Adrenal gland (tissue), 19 donors: ENCODE results near the gene LRIF1. TPM values are rescaled to one million over a fixed set of nuclear protein-coding genes. Genes with fewer than 3 reads are reported as not detected.
A peak's percentile ranks its signal among the peaks of the same experiment; 100 is the strongest.
"Not testable (repeated sequence)": the region's sequence is repeated elsewhere in the genome, so short reads cannot be mapped to it uniquely, and the experiment has no call there.

Experiments
- DNase-seq, 7 donors: peaks; one replicate each; pipeline ENCODE4 v3.0.0-alpha.2; 2019 to 2020
- H3K27ac ChIP-seq, 5 donors: fragments of 200-600 bp; sonication (generic) in 4 of 5; 1 replicate in 3 of 5; 2 replicates in 2 of 5; pipeline versions ENCODE4 v1.5.1 to v1.8.0; 2016 to 2020; ENCODE audit warnings: mild to moderate bottlenecking in 1 of 5
- H3K27me3 ChIP-seq: fragments of 200-600 bp; 2 replicates; pipeline ENCODE4 v1.8.0; 2021
- H3K36me3 ChIP-seq, 2 donors: fragments of 200-600 bp; replicated peaks in 1 of 2; 1 replicate in 1 of 2; 2 replicates in 1 of 2; pipeline versions ENCODE4 v1.5.1 to v1.8.0; 2018 to 2022
- H3K4me1 ChIP-seq, 2 donors: fragments of 200-600 bp; replicated peaks in 1 of 2; 1 replicate in 1 of 2; 2 replicates in 1 of 2; pipeline versions ENCODE4 v1.5.1 to v1.8.0; 2018 to 2021
- H3K4me3 ChIP-seq, 4 donors: fragments of 200-600 bp; sonication (generic) in 3 of 4; one replicate each; pipeline ENCODE4 v1.5.1; 2016 to 2018
- H3K9me3 ChIP-seq, 3 donors: fragments of 200-600 bp; sonication (generic) in 1 of 3; replicated peaks in 1 of 3; 1 replicate in 2 of 3; 2 replicates in 1 of 3; pipeline versions ENCODE4 v1.5.1 to v1.8.0; 2016 to 2021
- POLR2A ChIP-seq, 2 donors: fragments of 450-650 bp; IDR thresholded peaks; one replicate each; pipeline ENCODE4 v1.6.1; 2017; ENCODE audit warnings: antibody characterized with exemption in 2 of 2, mild to moderate bottlenecking in 2 of 2, moderate library complexity in 1 of 2
- WGBS, 4 donors: extraction: QIAGEN DNeasy Blood & Tissue Kit in 2 of 4; methylation state at CpG; one replicate each; pipeline versions ENCODE4 v1.1.5 to v1.1.7; 2013 to 2017; 5-methylcytosine and 5-hydroxymethylcytosine counted together
- intact Hi-C, 2 donors: fragments of 100-400 bp; cut with DNase I; formaldehyde crosslinking; loops; one replicate each; pipeline versions ENCODE4 v1.14.1 to v1.15.0; 2022 to 2023
- long read RNA-seq, 10 donors: library from polyadenylated mRNA in 3 of 10; unstranded in 2 of 10; stranded (forward) in 1 of 10; transcript quantifications; one replicate each; pipeline ENCODE4 v2.0.0 and lab custom pipeline, GENCODE V29; 2021 to 2026
- polyA plus RNA-seq, 3 donors: library from polyadenylated mRNA; stranded (reverse); fragments of 200-250 nt in 2 of 3; fragments of 350-450 nt in 1 of 3; fragmentation: Illumina TruSeq in 1 of 3; extraction: RNeasy Lipid Tissue Mini Kit (QIAGEN cat#74804) in 1 of 3; gene quantifications; one replicate each; pipeline ENCODE4 v1.2.3, GENCODE V29; 2013 to 2014
- total RNA-seq, 9 donors: library from RNA; depleted of rRNA in 4 of 9; stranded (reverse); fragments of >200 nt in 4 of 9; fragments of 120-200 nt in 1 of 9; fragmentation: NEBNext Ultra II Directional in 1 of 9; extraction: Animal tissue kit (Norgen Biotek cat#: 25700) in 1 of 9; gene quantifications; one replicate each; pipeline versions ENCODE4 v1.1.0 to v1.2.4, GENCODE V29; 2013 to 2023
- TF ChIP-seq, protein P1 (sequence below), 6 experiments: fragments of 450-650 bp in 4 of 6; fragments of 200-600 bp in 2 of 6; sonication (generic) in 1 of 6; IDR thresholded peaks; 1 replicate in 5 of 6; 2 replicates in 1 of 6; pipeline versions ENCODE4 v1.5.1 to v1.8.0; 2016 to 2021; ENCODE audit warnings: antibody characterized with exemption in 6 of 6, mild to moderate bottlenecking in 2 of 6, moderate library complexity in 1 of 6
- donor health status: healthy with polysubstance abuse.
- donor health status: Bipolar disorder and iron deficiency.
- donor health status: DM: yes; HTN: yes; CAD: no.
- donor health status: DM: no; HTN: no; CAD: no.
- donor health status: DM: no; HTN: no; CAD: no.
- donor health status: DM: yes; HTN: yes; CAD: no.

LRIF1 gene, protein sequence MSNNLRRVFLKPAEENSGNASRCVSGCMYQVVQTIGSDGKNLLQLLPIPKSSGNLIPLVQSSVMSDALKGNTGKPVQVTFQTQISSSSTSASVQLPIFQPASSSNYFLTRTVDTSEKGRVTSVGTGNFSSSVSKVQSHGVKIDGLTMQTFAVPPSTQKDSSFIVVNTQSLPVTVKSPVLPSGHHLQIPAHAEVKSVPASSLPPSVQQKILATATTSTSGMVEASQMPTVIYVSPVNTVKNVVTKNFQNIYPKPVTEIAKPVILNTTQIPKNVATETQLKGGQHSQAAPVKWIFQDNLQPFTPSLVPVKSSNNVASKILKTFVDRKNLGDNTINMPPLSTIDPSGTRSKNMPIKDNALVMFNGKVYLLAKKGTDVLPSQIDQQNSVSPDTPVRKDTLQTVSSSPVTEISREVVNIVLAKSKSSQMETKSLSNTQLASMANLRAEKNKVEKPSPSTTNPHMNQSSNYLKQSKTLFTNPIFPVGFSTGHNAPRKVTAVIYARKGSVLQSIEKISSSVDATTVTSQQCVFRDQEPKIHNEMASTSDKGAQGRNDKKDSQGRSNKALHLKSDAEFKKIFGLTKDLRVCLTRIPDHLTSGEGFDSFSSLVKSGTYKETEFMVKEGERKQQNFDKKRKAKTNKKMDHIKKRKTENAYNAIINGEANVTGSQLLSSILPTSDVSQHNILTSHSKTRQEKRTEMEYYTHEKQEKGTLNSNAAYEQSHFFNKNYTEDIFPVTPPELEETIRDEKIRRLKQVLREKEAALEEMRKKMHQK
- total RNA-seq (10 to 100 TPM in 4 of 9 donors, 1 to 10 TPM in 5; 5.9 to 17.7 (median 9.7) TPM), polyA plus RNA-seq (10 to 100 TPM in 1 of 3 donors, 1 to 10 TPM in 2; 5.8 to 20.5 (median 7.4) TPM)
- long read RNA-seq, donor 1, transcript LRIF1-202 (3 exons, 1,796 nt): major isoform, 9 of 9 reads
- long read RNA-seq, donor 1, partial matches to known transcripts: 0 of 9 reads
- long read RNA-seq, donor 1, other reads (novel, unspliced or antisense): 0 of 9 reads
- long read RNA-seq, donor 2, partial matches to known transcripts: 5 of 7 reads
- long read RNA-seq, donor 2, other reads (novel, unspliced or antisense): 0 of 7 reads
- long read RNA-seq, donor 3, partial matches to known transcripts: 0 of 6 reads
- long read RNA-seq, donor 3, other reads (novel, unspliced or antisense): 0 of 6 reads
- long read RNA-seq, donor 4, transcript LRIF1-202 (3 exons, 1,796 nt): major isoform, 9 of 10 reads
- long read RNA-seq, donor 4, partial matches to known transcripts: 0 of 10 reads
- long read RNA-seq, donor 4, other reads (novel, unspliced or antisense): 1 of 10 reads
- long read RNA-seq, donor 5, transcript LRIF1-202 (3 exons, 1,796 nt): major isoform, 9 of 13 reads
- long read RNA-seq, donor 5, partial matches to known transcripts: 1 of 13 reads
- long read RNA-seq, donor 5, other reads (novel, unspliced or antisense): 1 of 13 reads
- long read RNA-seq, donor 6, partial matches to known transcripts: 3 of 5 reads
- long read RNA-seq, donor 6, other reads (novel, unspliced or antisense): 1 of 5 reads
- long read RNA-seq, donor 7, partial matches to known transcripts: 0 of 2 reads
- long read RNA-seq, donor 7, other reads (novel, unspliced or antisense): 0 of 2 reads
- long read RNA-seq, donor 8, transcript LRIF1-202 (3 exons, 1,796 nt): major isoform, 8 of 10 reads
- long read RNA-seq, donor 8, partial matches to known transcripts: 0 of 10 reads
- long read RNA-seq, donor 8, other reads (novel, unspliced or antisense): 0 of 10 reads
- long read RNA-seq, donor 9, partial matches to known transcripts: 0 of 3 reads
- long read RNA-seq, donor 9, other reads (novel, unspliced or antisense): 0 of 3 reads
- long read RNA-seq, donor 10, partial matches to known transcripts: 0 of 3 reads
- long read RNA-seq, donor 10, other reads (novel, unspliced or antisense): 0 of 3 reads

DNA sequence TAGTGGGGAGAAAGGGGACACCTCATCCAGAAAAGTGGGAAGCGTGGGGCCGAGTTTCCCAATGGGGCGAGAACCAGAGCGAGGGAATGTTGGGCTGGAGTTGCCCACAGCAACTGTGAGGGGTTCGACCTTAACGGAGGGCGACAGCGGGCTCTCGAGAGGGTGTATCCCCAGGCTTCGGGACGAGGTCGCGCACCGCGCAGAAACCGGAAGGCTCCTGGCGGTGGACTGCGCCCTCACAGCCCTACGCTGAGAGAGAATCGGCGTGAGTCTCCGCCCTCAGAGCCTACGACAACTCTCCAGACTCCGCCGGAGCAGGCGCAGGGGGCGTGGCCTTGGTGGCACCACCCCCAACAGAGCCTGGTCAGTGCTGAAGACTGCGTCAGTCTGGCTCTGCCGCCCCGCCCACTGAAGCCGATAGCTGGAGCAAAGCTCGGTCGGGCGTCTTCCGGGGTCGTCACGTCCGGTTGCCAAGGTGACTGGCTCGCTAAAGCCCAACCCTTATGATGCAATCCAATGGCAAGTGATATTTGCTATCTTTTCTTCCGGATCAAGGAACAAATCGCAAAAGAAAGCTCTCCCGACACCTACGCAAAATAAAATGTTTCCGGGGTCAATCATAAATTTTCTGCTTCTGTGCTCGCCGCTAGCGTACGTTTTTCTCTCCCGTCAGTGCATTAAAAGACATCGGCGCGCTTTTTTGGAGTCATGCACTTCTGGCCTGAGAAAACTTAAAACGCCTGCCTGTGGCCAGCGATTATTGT is at the start of gene LRIF1:
Gene LRIF1 (minus strand): TSS at position 232 of the 764 bp plus-strand sequence. CDS start 234 bp downstream, outside the sequence.
- Histone ChIP-seq H3K27ac (peak within 1 kb of the TSS; percentile 40 to 98 (median 83)), H3K4me1 (peaks cover 0 to 11% of the 10 kb centered on the region in 2 donors), H3K9me3 (peaks cover 0 to 4% (median 0%) of the 10 kb centered on the region in 3 donors), H3K27me3 (peaks cover 19% of the 10 kb centered on the region), H3K4me3 (peak within 1 kb of the TSS; percentile 0 to 80 (median 39)), H3K36me3 (no peaks in the 10 kb centered on the region)
- TF ChIP-seq POLR2A (IDR thresholded peaks at IDR 0.05): peak; percentile 94 to 97
- TF ChIP-seq, protein P1, sequence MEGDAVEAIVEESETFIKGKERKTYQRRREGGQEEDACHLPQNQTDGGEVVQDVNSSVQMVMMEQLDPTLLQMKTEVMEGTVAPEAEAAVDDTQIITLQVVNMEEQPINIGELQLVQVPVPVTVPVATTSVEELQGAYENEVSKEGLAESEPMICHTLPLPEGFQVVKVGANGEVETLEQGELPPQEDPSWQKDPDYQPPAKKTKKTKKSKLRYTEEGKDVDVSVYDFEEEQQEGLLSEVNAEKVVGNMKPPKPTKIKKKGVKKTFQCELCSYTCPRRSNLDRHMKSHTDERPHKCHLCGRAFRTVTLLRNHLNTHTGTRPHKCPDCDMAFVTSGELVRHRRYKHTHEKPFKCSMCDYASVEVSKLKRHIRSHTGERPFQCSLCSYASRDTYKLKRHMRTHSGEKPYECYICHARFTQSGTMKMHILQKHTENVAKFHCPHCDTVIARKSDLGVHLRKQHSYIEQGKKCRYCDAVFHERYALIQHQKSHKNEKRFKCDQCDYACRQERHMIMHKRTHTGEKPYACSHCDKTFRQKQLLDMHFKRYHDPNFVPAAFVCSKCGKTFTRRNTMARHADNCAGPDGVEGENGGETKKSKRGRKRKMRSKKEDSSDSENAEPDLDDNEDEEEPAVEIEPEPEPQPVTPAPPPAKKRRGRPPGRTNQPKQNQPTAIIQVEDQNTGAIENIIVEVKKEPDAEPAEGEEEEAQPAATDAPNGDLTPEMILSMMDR (IDR thresholded peaks at IDR 0.05): peak; percentile 13 to 83 (median 70)
- intact Hi-C loops: no loop called here
- 2% methylated on average over 22 to 54 of the region's 54 CpGs for WGBS, 4 donors
- peak; percentile 99 to 100 (median 100) for DNase-seq

DNA sequence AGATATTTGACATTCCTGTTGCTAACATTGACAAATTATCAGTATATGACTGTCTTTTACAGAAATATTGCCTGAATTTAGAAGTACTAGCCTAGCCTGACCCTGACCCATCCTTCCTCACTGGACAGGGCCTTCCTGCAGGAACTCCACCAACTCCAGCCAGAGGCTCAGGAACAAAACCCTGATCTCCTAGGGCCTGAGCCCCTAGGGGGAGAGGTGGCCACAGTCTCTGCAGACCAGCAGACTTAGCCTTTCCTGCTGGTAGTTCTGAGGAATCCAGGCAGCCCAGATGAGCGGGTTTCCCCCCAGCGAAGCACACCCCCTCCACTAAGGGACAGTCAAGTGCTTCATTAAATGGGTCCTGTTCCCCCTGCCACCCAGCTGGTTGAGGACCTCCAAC is 44.3 kb upstream of the LRIF1 start:
- no peak for TF ChIP-seq POLR2A (IDR thresholded peaks at IDR 0.05)
- TF ChIP-seq, protein P1 (IDR thresholded peaks at IDR 0.05): no peak
- Histone ChIP-seq H3K4me1 (no peaks in the 10 kb centered on the region), H3K36me3 (no peaks in the 10 kb centered on the region), H3K4me3 (no peak overlapping the region), H3K27me3 (no peaks in the 10 kb centered on the region), H3K9me3 (peaks cover 0 to 5% (median 0%) of the 10 kb centered on the region in 3 donors), H3K27ac (no peak overlapping the region)
- 68 to 81% methylated on average over 2 of the region's 2 CpGs; no CpG with 5 or more reads in 2 of the 4 donors for WGBS, 4 donors
- no peak for DNase-seq
- intact Hi-C loops: no loop called here

DNA sequence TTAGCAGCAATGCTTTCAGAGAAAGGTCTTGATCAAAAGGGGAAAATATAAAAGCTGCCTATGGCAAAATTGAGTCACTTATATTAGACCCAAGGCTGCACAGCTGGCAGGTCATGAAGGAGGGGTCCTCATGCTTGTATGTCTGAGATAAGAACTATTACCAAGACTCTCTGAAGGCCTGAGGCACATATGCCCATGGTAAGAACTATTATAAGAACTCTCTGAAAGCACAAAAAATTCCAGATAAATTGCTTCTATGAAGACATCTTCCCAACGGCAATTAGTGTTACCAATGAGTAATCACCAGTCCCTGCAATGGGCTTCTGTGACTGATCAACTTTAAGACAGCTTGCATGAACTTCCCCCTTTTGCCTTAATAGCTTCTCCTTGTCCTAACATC is 42.8 kb upstream of the LRIF1 start:
- H3K9me3 ChIP-seq: peaks cover 0 to 5% (median 0%) of the 10 kb centered on the region in 3 donors
- 73 to 91% (median 81%) methylated on average over 1 of the region's 1 CpG for WGBS, 4 donors
- H3K36me3 ChIP-seq: no peaks in the 10 kb centered on the region
- no peaks in the 10 kb centered on the region for H3K27me3 ChIP-seq
- intact Hi-C loops: no loop called here
- H3K27ac ChIP-seq: no peak overlapping the region
- no peaks in the 10 kb centered on the region for H3K4me1 ChIP-seq
- DNase-seq: no peak
- no peak overlapping the region for H3K4me3 ChIP-seq
- TF ChIP-seq POLR2A (IDR thresholded peaks at IDR 0.05): no peak
- TF ChIP-seq, protein P1 (IDR thresholded peaks at IDR 0.05): no peak

DNA sequence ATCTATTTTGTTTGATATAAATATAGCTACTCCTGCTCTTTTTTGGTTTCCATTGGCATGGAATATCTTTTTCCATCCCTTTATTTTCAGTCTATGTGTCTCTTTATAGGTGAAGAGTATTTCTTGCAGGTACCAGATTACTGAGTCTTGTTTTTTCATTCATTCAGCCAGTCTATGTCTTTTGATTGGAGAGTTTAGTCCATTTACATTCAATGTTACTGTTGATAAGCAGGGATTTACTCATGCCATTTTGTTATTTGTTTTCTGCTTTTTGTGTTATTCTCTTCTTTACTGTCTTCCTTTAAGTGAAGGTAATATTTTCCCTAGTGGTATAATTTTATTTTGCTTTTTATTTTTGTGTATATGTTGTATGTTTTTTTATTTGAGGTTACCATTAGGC is 35.9 kb upstream of the LRIF1 start:
- H3K4me1 ChIP-seq, H3K4me3 ChIP-seq, intact Hi-C loops, H3K27ac ChIP-seq, H3K27me3 ChIP-seq, H3K36me3 ChIP-seq, DNase-seq, H3K9me3 ChIP-seq: not testable (repeated sequence)
